Tongue (tissue), 2 donors: Measurements from ENCODE around the gene RPS6KL1. TPM values are rescaled to one million over a fixed set of nuclear protein-coding genes. Genes with fewer than 3 reads are reported as not detected.
"Not testable (repeated sequence)": the region's sequence is repeated elsewhere in the genome, so short reads cannot be mapped to it uniquely, and the experiment has no call there.

Source experiments
- DNase-seq: peaks from one replicate; pipeline ENCODE4 v3.0.0-alpha.2; 2015
- total RNA-seq: library from RNA; depleted of rRNA; stranded (reverse); fragments of >200 nt; gene quantifications from one replicate; pipeline ENCODE4 v1.2.3, GENCODE V29; 2014

The RPS6KL1 gene
- total RNA-seq, 1 donor from 2014 or later, result 12.6 TPM

- DNase-seq, result peak; percentile 86
These were observed 11.7 kb upstream of the RPS6KL1 start for GRCh38 chr14:74934476-74935359.

- peak; percentile 90 for DNase-seq
These were observed 11.0 kb upstream of the RPS6KL1 start for GRCh38 chr14:74934041-74934440.

GRCh38 chr14:74932936-74933335, 9.9 kb upstream of the RPS6KL1 start:
- DNase-seq, result not testable (repeated sequence)

GRCh38 chr14:74932401-74932901, 9.4 kb upstream of the RPS6KL1 start:
- peak; percentile 78 for DNase-seq

GRCh38 chr14:74931744-74932143, 8.7 kb upstream of the RPS6KL1 start:
- not testable (repeated sequence) for DNase-seq

GRCh38 chr14:74929242-74929641, 6.2 kb upstream of the RPS6KL1 start:
- no peak for DNase-seq

GRCh38 chr14:74927225-74927624, 4.2 kb upstream of the RPS6KL1 start:
- no peak for DNase-seq

GRCh38 chr14:74924061-74924460, 1.0 kb upstream of the RPS6KL1 start:
- no peak for DNase-seq

GRCh38 chr14:74921987-74922751, 891 bp downstream of the RPS6KL1 start:
- no peak for DNase-seq

- DNase-seq, result no peak
These were observed 1.9 kb downstream of the RPS6KL1 start for GRCh38 chr14:74921053-74921620.

- no peak for DNase-seq
These were observed 2.8 kb downstream of the RPS6KL1 start for GRCh38 chr14:74920281-74920680.

- no peak for DNase-seq
These were observed 3.5 kb downstream of the RPS6KL1 start for GRCh38 chr14:74919421-74920165.

- no peak for DNase-seq
These were observed 4.7 kb downstream of the RPS6KL1 start for GRCh38 chr14:74918380-74918779.

GRCh38 chr14:74917646-74918081, 5.4 kb downstream of the RPS6KL1 start:
- DNase-seq, result peak; percentile 78

GRCh38 chr14:74917178-74917543, 5.9 kb downstream of the RPS6KL1 start:
- no peak for DNase-seq

- no peak for DNase-seq
These were observed 7.2 kb downstream of the RPS6KL1 start for GRCh38 chr14:74915826-74916225.

- DNase-seq, result no peak
These were observed 7.6 kb downstream of the RPS6KL1 start for GRCh38 chr14:74915426-74915825.

GRCh38 chr14:74913986-74914573, 9.0 kb downstream of the RPS6KL1 start:
- peak; percentile 93 for DNase-seq

GRCh38 chr14:74913393-74913910, 9.6 kb downstream of the RPS6KL1 start:
- DNase-seq, result no peak

GRCh38 chr14:74912801-74913200, 10.3 kb downstream of the RPS6KL1 start:
- DNase-seq, result no peak

GRCh38 chr14:74912111-74912510, 10.9 kb downstream of the RPS6KL1 start:
- DNase-seq, result no peak
